ENCODE results near the gene ZNF70. TPM values are rescaled to one million over a fixed set of nuclear protein-coding genes. Genes with fewer than 3 reads are reported as not detected.

The ZNF70 gene
- total RNA-seq, 1 experiment from 2014 or later = not detected

GRCh38 chr22:23698673-23699235, 52.2 kb downstream of the ZNF70 start:
- no peak for DNase-seq (ENCODE audit: low spot score)
- in situ Hi-C loops (cut with HindIII; ENCODE audit: low sequenced_read_pairs) = no loop called here

GRCh38 chr22:23698094-23698493, 52.8 kb downstream of the ZNF70 start:
- no peak for DNase-seq (ENCODE audit: low spot score)
- in situ Hi-C loops (cut with HindIII; ENCODE audit: low sequenced_read_pairs) = no loop called here

DNA sequence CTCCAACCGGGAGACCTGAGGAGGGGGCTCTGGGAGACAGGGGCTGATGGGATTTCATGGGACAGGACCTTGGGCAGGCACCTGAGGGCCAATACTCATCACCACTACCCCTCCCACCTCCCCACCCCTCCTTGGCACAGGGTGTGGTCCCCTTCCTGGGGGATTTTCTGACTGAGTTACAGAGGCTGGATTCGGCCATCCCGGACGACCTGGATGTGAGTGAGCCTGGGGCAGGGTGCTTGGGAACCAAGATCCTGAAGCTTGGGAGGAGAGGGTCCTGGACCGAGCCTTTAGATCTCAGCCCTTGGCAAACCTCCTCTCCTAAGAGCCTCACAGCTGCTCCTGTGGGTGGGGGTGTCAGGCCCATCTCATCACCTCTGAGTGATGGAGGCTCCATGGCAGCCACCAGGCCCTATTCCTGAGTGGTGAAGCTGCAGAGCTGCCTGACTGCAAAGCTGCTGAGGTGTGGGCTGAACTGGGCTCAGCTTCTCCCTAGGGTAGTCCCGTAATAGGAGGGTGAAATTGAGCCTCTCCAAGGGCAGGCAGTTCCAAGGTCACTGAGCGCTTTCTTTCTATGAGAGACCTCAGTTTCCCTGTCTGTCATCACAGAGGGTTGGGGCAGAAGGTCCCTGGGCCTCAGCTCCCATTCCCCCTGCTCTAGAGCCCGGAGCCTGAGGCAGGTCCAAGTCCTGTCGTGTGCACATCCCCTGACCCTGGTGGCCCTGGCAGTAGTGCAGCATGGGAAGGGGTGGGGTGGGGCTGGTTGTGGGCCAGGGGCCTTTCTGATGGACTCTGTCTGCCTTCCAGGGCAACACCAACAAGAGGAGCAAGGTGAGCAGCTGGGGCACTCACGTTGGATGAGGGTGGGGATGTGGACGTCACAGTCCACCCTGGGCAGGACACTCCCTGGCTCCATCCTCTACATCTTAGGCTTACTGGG, 53.6 kb downstream of the ZNF70 start:
- DNase-seq (ENCODE audit: low spot score) = no peak
- in situ Hi-C loops (cut with HindIII; ENCODE audit: low sequenced_read_pairs) = no loop called here

- DNase-seq (ENCODE audit: low spot score) = no peak
- in situ Hi-C loops (cut with HindIII; ENCODE audit: low sequenced_read_pairs) = no loop called here
Observed at GRCh38 chr22:23696326-23696851, 54.5 kb downstream of the ZNF70 start.

DNA sequence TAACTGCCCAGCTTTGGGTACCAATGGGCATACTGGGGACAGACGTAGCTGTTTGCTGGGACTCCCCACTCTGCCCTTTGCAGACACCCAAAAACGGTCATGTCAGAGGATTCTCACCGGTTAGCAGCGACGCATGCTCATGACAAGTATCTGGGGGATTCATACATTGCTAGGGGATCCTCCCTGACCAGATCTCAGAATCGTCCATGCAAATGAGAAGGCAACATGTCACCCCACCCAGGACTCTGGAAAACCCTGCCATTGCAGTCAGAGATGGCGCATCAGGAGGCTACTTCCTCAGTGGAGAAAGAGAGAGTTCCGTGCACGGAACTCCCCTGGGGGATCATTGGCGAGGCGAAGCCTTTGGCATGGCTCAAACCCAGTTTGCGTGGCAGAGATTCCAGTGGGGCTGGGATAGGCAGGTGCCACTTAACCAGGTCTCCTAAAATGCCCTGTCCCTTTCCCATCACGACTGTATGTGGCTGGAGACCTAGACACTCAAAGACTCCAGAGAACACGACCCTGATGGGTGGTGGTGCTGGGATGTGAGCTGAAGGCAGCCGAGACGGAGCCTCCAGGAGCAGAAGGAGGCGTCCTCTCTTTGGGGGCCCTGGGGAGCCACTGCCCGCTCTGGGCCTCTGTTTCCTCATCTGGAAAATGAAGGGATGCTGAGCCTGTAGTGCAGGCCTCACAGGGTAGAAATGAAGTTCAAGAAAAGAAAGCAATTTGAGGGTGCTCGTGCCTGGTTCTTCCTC, 55.2 kb downstream of the ZNF70 start:
- in situ Hi-C loops (cut with HindIII; ENCODE audit: low sequenced_read_pairs) = no loop called here
- no peak for DNase-seq (ENCODE audit: low spot score)

- in situ Hi-C loops (cut with HindIII; ENCODE audit: low sequenced_read_pairs) = no loop called here
- no peak for DNase-seq (ENCODE audit: low spot score)
Observed at GRCh38 chr22:23695141-23695540, 55.8 kb downstream of the ZNF70 start.

GRCh38 chr22:23693979-23694680, 56.8 kb downstream of the ZNF70 start:
- in situ Hi-C loops (cut with HindIII; ENCODE audit: low sequenced_read_pairs) = no loop called here
- DNase-seq (ENCODE audit: low spot score) = no peak

GRCh38 chr22:23692598-23693291, 58.2 kb downstream of the ZNF70 start:
- in situ Hi-C loops (cut with HindIII; ENCODE audit: low sequenced_read_pairs) = no loop called here
- DNase-seq (ENCODE audit: low spot score) = no peak

DNA sequence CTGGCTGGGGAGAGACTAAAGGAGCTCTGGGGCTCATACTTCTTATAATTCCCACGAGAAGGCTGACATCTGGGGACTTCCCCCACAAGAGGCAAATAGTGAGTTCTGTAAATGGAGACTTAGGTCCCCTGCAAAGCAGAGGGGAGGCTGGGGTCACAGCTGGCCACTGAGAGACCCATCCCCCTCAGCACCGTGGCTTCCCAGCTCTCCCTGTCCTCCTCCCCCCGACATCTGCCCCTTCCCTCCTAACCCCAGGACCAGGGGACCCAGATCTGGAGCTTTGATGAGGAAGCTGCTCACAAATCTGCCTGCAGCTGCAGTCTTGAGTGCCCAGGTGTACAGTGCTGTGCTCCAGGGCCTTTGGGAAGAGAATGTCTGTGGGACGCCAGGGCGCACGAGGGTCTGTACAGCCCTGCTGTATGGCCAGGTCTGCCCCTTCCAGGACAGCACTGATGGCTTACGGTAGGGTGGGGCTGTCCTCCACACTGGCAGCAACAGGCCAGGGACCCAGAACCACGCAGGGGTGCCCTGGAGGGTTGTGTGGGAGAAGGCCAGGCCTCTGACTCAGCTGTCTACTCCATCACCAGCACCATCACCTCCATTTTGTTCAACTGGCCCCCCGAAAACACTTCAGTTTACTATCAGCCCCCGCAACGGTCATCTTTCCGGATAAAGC, 59.0 kb downstream of the ZNF70 start:
- in situ Hi-C loops (cut with HindIII; ENCODE audit: low sequenced_read_pairs) = no loop called here
- no peak for DNase-seq (ENCODE audit: low spot score)

- no peak for DNase-seq (ENCODE audit: low spot score)
- in situ Hi-C loops (cut with HindIII; ENCODE audit: low sequenced_read_pairs) = no loop called here
Observed at GRCh38 chr22:23690713-23691112, 60.2 kb downstream of the ZNF70 start, which contains the start of gene RGL4. RGL4 (plus strand) TSS chr22:23691013; CDS start chr22:23692031, 1,018 bp downstream.

GRCh38 chr22:23689414-23689813, 61.5 kb downstream of the ZNF70 start:
- in situ Hi-C loops (cut with HindIII; ENCODE audit: low sequenced_read_pairs) = no loop called here

More at GRCh38 chr22:23689414-23689813, 61.5 kb downstream of the ZNF70 start:
- DNase-seq (ENCODE audit: low spot score) = no peak

Other genes with a start within 250 kb of the ZNF70 start
- not detected in 2 replicates for gene IGLL1, start 170.8 kb downstream of the ZNF70 start, total RNA-seq (2014; rRNA removed; shearing (Covaris generic))
- gene DRICH1, start 118.8 kb downstream of the ZNF70 start, total RNA-seq (2014; rRNA removed; shearing (Covaris generic)) = not detected in 2 replicates
- not detected in 2 replicates for gene RGL4, start 60.1 kb downstream of the ZNF70 start, total RNA-seq (2014; rRNA removed; shearing (Covaris generic))
- not detected in 2 replicates for gene VPREB3, start 3.3 kb upstream of the ZNF70 start, total RNA-seq (2014; rRNA removed; shearing (Covaris generic))
- gene C22orf15, start 11.9 kb upstream of the ZNF70 start, total RNA-seq (2014; rRNA removed; shearing (Covaris generic)) = not detected in 2 replicates
- gene CHCHD10, start 16.9 kb upstream of the ZNF70 start, total RNA-seq (2014; rRNA removed; shearing (Covaris generic)) = not detected in 2 replicates
- gene MMP11, start 21.7 kb upstream of the ZNF70 start, total RNA-seq (2014; rRNA removed; shearing (Covaris generic)) = not detected in 2 replicates
- not detected in 2 replicates for gene SMARCB1, start 35.9 kb upstream of the ZNF70 start, total RNA-seq (2014; rRNA removed; shearing (Covaris generic))
- gene DERL3, start 87.9 kb upstream of the ZNF70 start, total RNA-seq (2014; rRNA removed; shearing (Covaris generic)) = not detected in 2 replicates
- not detected in 2 replicates for gene SLC2A11, start 106.8 kb upstream of the ZNF70 start, total RNA-seq (2014; rRNA removed; shearing (Covaris generic))
- not detected in 2 replicates for gene MIF, start 143.3 kb upstream of the ZNF70 start, total RNA-seq (2014; rRNA removed; shearing (Covaris generic))
- not detected in 2 replicates for gene GSTT2B, start 210.1 kb upstream of the ZNF70 start, total RNA-seq (2014; rRNA removed; shearing (Covaris generic))
- not detected in 2 replicates for gene DDTL, start 215.8 kb upstream of the ZNF70 start, total RNA-seq (2014; rRNA removed; shearing (Covaris generic))
- gene DDT, start 223.3 kb upstream of the ZNF70 start, total RNA-seq (2014; rRNA removed; shearing (Covaris generic)) = not detected in 2 replicates
- gene GSTT2, start 229.0 kb upstream of the ZNF70 start, total RNA-seq (2014; rRNA removed; shearing (Covaris generic)) = not detected in 2 replicates

All from G401 (cell line).